Esophagus squamous epithelium (tissue), 4 donors: ENCODE results near the gene CIAO2B.

Source experiments
- POLR2A ChIP-seq, 4 donors: fragments of 450-650 bp; IDR thresholded peaks; one replicate each; pipeline ENCODE4 v1.6.1; 2017; ENCODE audit warnings: antibody characterized with exemption in 4 of 4, mild to moderate bottlenecking in 4 of 4, moderate library complexity in 3 of 4
- TF ChIP-seq, protein P1 (sequence below), 6 experiments: fragments of 450-650 bp in 4 of 6; fragments of 200-600 bp in 2 of 6; sonication (generic) in 2 of 6; IDR thresholded peaks; one replicate each; pipeline ENCODE4 v1.5.1; 2016 to 2019; ENCODE audit warnings: antibody characterized with exemption in 6 of 6, mild to moderate bottlenecking in 4 of 6, moderate library complexity in 4 of 6

DNA sequence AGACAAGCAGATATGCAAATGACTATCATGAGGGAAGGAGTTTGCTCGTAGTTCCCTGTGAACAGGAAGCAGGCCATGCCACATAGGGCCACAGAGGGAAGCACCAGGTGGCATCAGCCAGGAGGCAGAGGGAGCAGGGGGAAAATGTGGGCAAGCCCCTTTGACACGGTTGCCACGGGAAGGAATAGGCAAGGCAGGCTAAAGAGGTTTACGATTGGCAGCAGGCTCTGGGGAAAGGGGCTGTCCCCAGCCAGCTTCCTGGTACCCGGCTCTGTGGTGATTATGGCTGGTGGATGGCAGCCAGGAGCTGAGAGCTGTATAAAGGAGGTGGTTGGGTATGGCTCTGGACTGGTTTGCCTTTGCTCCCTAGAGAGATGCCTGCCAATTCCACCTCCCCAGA lies 27.7 kb upstream of the CIAO2B start:
- no peak for TF ChIP-seq POLR2A (IDR thresholded peaks at IDR 0.05)
- TF ChIP-seq, protein P1, sequence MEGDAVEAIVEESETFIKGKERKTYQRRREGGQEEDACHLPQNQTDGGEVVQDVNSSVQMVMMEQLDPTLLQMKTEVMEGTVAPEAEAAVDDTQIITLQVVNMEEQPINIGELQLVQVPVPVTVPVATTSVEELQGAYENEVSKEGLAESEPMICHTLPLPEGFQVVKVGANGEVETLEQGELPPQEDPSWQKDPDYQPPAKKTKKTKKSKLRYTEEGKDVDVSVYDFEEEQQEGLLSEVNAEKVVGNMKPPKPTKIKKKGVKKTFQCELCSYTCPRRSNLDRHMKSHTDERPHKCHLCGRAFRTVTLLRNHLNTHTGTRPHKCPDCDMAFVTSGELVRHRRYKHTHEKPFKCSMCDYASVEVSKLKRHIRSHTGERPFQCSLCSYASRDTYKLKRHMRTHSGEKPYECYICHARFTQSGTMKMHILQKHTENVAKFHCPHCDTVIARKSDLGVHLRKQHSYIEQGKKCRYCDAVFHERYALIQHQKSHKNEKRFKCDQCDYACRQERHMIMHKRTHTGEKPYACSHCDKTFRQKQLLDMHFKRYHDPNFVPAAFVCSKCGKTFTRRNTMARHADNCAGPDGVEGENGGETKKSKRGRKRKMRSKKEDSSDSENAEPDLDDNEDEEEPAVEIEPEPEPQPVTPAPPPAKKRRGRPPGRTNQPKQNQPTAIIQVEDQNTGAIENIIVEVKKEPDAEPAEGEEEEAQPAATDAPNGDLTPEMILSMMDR (IDR thresholded peaks at IDR 0.05) = no peak
